ENCODE measurements around the gene SH3GL1. TPM values are rescaled to one million over a fixed set of nuclear protein-coding genes. Genes with fewer than 3 reads are reported as not detected.

The SH3GL1 gene
- total RNA-seq, 1 donor, result 26.6 TPM

DNA sequence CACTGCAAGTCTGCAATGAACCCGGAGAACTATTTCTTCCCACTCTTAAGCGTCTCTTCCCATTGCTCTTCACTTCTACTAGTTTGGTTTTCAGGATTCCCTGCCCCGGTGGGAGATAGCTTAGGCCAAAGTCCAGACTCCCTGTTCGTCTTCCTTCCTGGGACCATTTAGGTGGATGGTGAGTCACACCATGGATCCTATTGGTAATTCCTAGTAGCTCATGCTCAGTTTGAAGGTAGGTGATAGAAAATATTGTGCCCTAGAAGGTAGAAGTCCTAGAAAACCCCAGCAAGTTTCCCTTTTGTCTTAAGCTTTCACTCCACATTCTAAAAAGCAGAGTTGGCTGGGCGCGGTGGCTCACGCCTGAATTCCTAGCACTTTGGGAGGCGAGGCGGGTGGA lies 15.9 kb upstream of the SH3GL1 start:
- H3K9me3 ChIP-seq (ENCODE audit: low read depth, low read length), result no peaks in the 10 kb centered on the region

GRCh38 chr19:4415352-4415751 lies 15.0 kb upstream of the SH3GL1 start:
- Histone ChIP-seq H3K4me3 (ENCODE audit: low read length) (no peak overlapping the region), H3K4me1 (ENCODE audit: insufficient read depth, low read length) (no peaks in the 10 kb centered on the region), H3K27me3 (ENCODE audit: insufficient read depth, low read length) (no peaks in the 10 kb centered on the region), H3K9me3 (ENCODE audit: low read depth, low read length) (no peaks in the 10 kb centered on the region)

More for the DNA sequence above, 15.9 kb upstream of the SH3GL1 start:
- H3K4me1 ChIP-seq (ENCODE audit: insufficient read depth, low read length), result no peaks in the 10 kb centered on the region
- no peaks in the 10 kb centered on the region for H3K27me3 ChIP-seq (ENCODE audit: insufficient read depth, low read length)
- no peak overlapping the region for H3K4me3 ChIP-seq (ENCODE audit: low read length)

DNA sequence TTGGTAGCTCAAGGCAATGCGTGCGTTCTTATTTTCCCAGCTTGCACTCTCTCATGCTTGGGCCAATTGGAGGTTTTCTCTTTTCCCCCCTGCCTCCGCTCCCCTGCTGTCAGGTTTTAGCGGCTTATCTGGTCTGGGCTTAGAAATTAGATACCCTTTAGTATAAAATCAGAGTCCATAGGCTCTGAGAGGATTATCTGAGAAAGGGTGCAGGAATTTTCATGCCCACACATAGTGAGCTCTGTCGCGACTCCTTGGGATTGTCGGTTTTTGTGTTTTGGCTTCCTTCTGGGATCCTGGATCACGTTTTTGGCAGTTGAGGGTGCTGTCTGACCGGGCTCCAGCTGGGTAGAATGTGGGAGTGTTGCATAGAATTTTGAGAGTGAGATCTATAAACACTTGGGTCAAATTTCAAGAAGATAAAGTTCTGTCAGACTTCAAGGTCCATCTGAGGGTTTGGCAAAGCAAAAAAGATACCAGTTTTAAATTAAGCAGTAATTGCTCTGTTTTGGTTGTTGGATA lies 14.5 kb upstream of the SH3GL1 start:
- no peaks in the 10 kb centered on the region for H3K27me3 ChIP-seq (ENCODE audit: insufficient read depth, low read length)
- no peak overlapping the region for H3K4me3 ChIP-seq (ENCODE audit: low read length)
- no peaks in the 10 kb centered on the region for H3K9me3 ChIP-seq (ENCODE audit: low read depth, low read length)
- H3K4me1 ChIP-seq (ENCODE audit: insufficient read depth, low read length), result no peaks in the 10 kb centered on the region

- Histone ChIP-seq H3K4me1 (ENCODE audit: insufficient read depth, low read length) (no peaks in the 10 kb centered on the region), H3K9me3 (ENCODE audit: low read depth, low read length) (no peaks in the 10 kb centered on the region), H3K4me3 (ENCODE audit: low read length) (no peak overlapping the region), H3K27me3 (ENCODE audit: insufficient read depth, low read length) (no peaks in the 10 kb centered on the region)
Measured at GRCh38 chr19:4414144-4414799, 13.9 kb upstream of the SH3GL1 start.

DNA sequence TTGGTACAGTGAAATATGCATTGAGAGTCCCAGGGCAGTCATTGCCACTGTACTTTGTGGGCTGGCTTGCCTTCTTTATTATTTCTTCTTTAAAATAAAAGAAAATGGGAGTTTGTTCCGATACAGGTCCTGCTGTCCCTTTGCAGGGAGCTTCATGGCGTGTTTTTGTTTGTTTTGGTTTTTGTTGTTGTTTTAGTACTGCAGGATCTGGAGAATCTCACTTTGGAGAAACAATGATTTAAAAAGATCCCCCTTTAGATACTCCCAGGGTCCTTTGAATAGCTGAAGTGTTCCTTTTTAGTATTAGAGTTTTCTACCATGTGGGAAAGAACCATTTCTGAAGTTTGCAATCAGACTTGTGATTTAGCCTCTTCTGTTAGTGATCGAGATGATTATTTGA lies 13.2 kb upstream of the SH3GL1 start:
- no peak overlapping the region for H3K4me3 ChIP-seq (ENCODE audit: low read length)
- no peaks in the 10 kb centered on the region for H3K9me3 ChIP-seq (ENCODE audit: low read depth, low read length)
- H3K4me1 ChIP-seq (ENCODE audit: insufficient read depth, low read length), result no peaks in the 10 kb centered on the region
- H3K27me3 ChIP-seq (ENCODE audit: insufficient read depth, low read length), result no peaks in the 10 kb centered on the region

GRCh38 chr19:4409123-4409933 lies 9.0 kb upstream of the SH3GL1 start:
- Histone ChIP-seq H3K4me3 (ENCODE audit: low read length) (no peak overlapping the region), H3K9me3 (ENCODE audit: low read depth, low read length) (no peaks in the 10 kb centered on the region), H3K4me1 (ENCODE audit: insufficient read depth, low read length) (no peaks in the 10 kb centered on the region), H3K27me3 (ENCODE audit: insufficient read depth, low read length) (no peaks in the 10 kb centered on the region)

DNA sequence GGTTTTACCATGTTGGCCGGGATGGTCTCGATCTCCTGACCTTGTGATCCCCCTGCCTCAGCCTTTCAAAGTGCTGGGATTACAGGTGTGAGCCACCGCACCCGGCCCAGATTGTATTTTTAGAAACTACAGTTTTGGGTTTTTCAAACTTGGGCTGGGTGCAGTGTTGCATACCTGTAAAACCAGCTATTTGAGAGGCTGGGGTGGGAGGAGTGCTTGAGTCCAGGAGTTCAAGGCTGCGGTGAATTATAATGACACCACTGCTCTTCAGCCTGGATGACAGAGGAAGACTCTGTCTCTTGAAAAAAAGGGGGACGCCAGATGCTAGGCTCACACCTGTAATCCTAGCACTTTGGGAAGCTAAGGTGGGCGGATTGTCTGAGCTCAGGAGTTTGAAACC lies 6.3 kb upstream of the SH3GL1 start:
- Histone ChIP-seq H3K4me1 (ENCODE audit: insufficient read depth, low read length) (peaks cover 16% of the 10 kb centered on the region), H3K9me3 (ENCODE audit: low read depth, low read length) (no peaks in the 10 kb centered on the region), H3K27me3 (ENCODE audit: insufficient read depth, low read length) (no peaks in the 10 kb centered on the region), H3K4me3 (ENCODE audit: low read length) (no peak overlapping the region)

GRCh38 chr19:4405977-4406376 lies 5.6 kb upstream of the SH3GL1 start:
- no peak overlapping the region for H3K4me3 ChIP-seq (ENCODE audit: low read length)
- no peaks in the 10 kb centered on the region for H3K9me3 ChIP-seq (ENCODE audit: low read depth, low read length)
- H3K4me1 ChIP-seq (ENCODE audit: insufficient read depth, low read length), result peaks cover 22% of the 10 kb centered on the region
- no peaks in the 10 kb centered on the region for H3K27me3 ChIP-seq (ENCODE audit: insufficient read depth, low read length)

GRCh38 chr19:4403005-4403761 lies 2.8 kb upstream of the SH3GL1 start:
- peak overlapping the region; percentile 83 for H3K4me3 ChIP-seq (ENCODE audit: low read length)
- no peaks in the 10 kb centered on the region for H3K27me3 ChIP-seq (ENCODE audit: insufficient read depth, low read length)
- H3K4me1 ChIP-seq (ENCODE audit: insufficient read depth, low read length), result peaks cover 40% of the 10 kb centered on the region
- H3K9me3 ChIP-seq (ENCODE audit: low read depth, low read length), result no peaks in the 10 kb centered on the region

GRCh38 chr19:4402171-4403004 lies 2.0 kb upstream of the SH3GL1 start, which contains the start of gene CHAF1A:
CHAF1A (plus strand) TSS chr19:4402640; CDS start chr19:4402763, 123 bp downstream.
- H3K9me3 ChIP-seq (ENCODE audit: low read depth, low read length), result no peaks in the 10 kb centered on the region
- peak within 1 kb of the TSS; percentile 83 for H3K4me3 ChIP-seq (ENCODE audit: low read length)
- H3K27me3 ChIP-seq (ENCODE audit: insufficient read depth, low read length), result no peaks in the 10 kb centered on the region
- peaks cover 48% of the 10 kb centered on the region for H3K4me1 ChIP-seq (ENCODE audit: insufficient read depth, low read length)

DNA sequence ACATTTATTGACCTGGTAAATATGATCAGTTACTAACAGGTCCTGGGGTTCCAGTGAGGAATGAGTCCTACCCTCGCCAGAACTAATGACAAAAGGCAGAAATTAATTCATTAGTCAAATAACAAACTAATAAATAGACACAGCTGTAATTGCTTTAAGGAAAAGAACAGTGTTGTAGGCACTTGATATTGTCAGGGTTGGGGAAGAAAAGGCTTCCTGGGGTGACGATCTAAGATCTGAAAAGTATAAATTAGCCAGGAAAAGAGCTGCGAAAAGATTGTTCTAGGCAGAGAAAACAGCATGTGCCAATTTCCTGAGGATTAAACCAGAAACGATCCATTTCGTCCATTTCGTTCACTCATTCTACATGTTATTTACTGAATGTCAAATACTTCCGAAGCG lies 1.4 kb upstream of the SH3GL1 start:
- Histone ChIP-seq H3K4me3 (ENCODE audit: low read length) (peak overlapping the region; percentile 14), H3K27me3 (ENCODE audit: insufficient read depth, low read length) (no peaks in the 10 kb centered on the region), H3K9me3 (ENCODE audit: low read depth, low read length) (no peaks in the 10 kb centered on the region), H3K4me1 (ENCODE audit: insufficient read depth, low read length) (peaks cover 54% of the 10 kb centered on the region)

DNA sequence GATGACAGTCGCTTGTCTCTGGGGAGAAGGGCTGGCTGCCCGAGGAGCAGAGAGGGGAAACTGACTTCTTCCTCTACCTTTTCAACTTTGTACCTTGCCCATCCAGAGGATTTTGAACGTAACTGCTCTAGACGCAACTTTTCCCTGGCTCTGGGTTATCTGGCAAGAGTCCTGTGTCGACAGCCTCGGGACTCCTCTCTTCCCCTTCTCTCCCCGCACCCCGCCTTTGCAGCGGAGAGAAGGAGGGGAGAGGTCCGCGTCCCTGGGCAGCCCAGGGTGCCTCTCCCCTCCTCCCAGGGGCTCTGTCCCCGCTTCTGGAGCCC lies 574 bp downstream of the SH3GL1 start:
- H3K4me1 ChIP-seq (ENCODE audit: insufficient read depth, low read length), result peaks cover 58% of the 10 kb centered on the region
- no peaks in the 10 kb centered on the region for H3K27me3 ChIP-seq (ENCODE audit: insufficient read depth, low read length)
- peak overlapping the region; percentile 83 for H3K4me3 ChIP-seq (ENCODE audit: low read length)
- no peaks in the 10 kb centered on the region for H3K9me3 ChIP-seq (ENCODE audit: low read depth, low read length)

- Histone ChIP-seq H3K9me3 (ENCODE audit: low read depth, low read length) (no peaks in the 10 kb centered on the region), H3K4me1 (ENCODE audit: insufficient read depth, low read length) (peaks cover 60% of the 10 kb centered on the region), H3K4me3 (ENCODE audit: low read length) (no peak overlapping the region), H3K27me3 (ENCODE audit: insufficient read depth, low read length) (no peaks in the 10 kb centered on the region)
Measured at GRCh38 chr19:4396949-4397783, 3.2 kb downstream of the SH3GL1 start.

Measured in mononuclear cell (primary cell).